Cardiac muscle cell (in vitro differentiated cells and primary cell): ENCODE measurements around the gene AKAP8. TPM values are rescaled to one million over a fixed set of nuclear protein-coding genes. Genes with fewer than 3 reads are reported as not detected.

Experiments used
- DNase-seq, 2 donors: peaks; one replicate each; pipeline versions ENCODE4 v3.0.0 to v3.0.0-alpha.2; 2010 to 2017; ENCODE audit warnings: low read depth in 1 of 2, low spot score in 1 of 2
- H3K27ac ChIP-seq: fragments of 200-600 bp; sonication (generic); 2 replicates; pipeline ENCODE4 v1.5.1; 2016
- H3K27me3 ChIP-seq: fragments of 200-600 bp; sonication (generic); 2 replicates; pipeline ENCODE4 v1.6.0; 2016; ENCODE audit warnings: control low read depth
- H3K36me3 ChIP-seq: fragments of 200-600 bp; sonication (generic); 2 replicates; pipeline ENCODE4 v1.5.1; 2016; ENCODE audit warnings: control low read depth
- H3K4me1 ChIP-seq: fragments of 200-600 bp; sonication (generic); 2 replicates; pipeline ENCODE4 v1.8.1; 2017; ENCODE audit warnings: low read depth, mild to moderate bottlenecking, mixed run types
- H3K4me3 ChIP-seq: fragments of 200-600 bp; sonication (generic); 2 replicates; pipeline ENCODE4 v1.5.1; 2016; ENCODE audit warnings: mild to moderate bottlenecking
- H3K9me3 ChIP-seq: fragments of 200-600 bp; sonication (generic); 2 replicates; pipeline ENCODE4 v1.5.1; 2017; ENCODE audit warnings: low read depth, mild to moderate bottlenecking, control low read depth
- CTCF ChIP-seq: IDR thresholded peaks from 2 replicates; pipeline ENCODE4 v1.5.1; 2012; ENCODE audit warnings: low read depth, mild to moderate bottlenecking, low read length
- polyA plus RNA-seq: library from polyadenylated mRNA; unstranded; fragments of >200 nt; fragmentation: Nextera tagmentation; extraction: Ambion mirVana; gene quantifications from 2 replicates; pipeline ENCODE4 v1.2.1, GENCODE V29; 2016
- total RNA-seq: library from RNA; depleted of rRNA; stranded (reverse); fragments of >200 nt; gene quantifications from 2 replicates; pipeline ENCODE4 v1.2.3, GENCODE V29; 2016

The AKAP8 gene
- total and polyA plus RNA-seq, 2 experiments from 2014 or later, result 17.8 to 34.5 TPM

GRCh38 chr19:15374796-15375440 is 4.7 kb downstream of the AKAP8 start:
- no peaks in the 10 kb centered on the region for H3K9me3 ChIP-seq
- no peak for DNase-seq
- H3K27me3 ChIP-seq, result no peaks in the 10 kb centered on the region
- H3K4me1 ChIP-seq, result peaks cover 4% of the 10 kb centered on the region
- no peak overlapping the region for H3K4me3 ChIP-seq
- H3K36me3 ChIP-seq, result peaks cover 22% of the 10 kb centered on the region
- no peak overlapping the region for H3K27ac ChIP-seq
- no peak for TF ChIP-seq CTCF

GRCh38 chr19:15374105-15374651 is 5.4 kb downstream of the AKAP8 start:
- H3K4me3 ChIP-seq, result no peak overlapping the region
- peaks cover 29% of the 10 kb centered on the region for H3K36me3 ChIP-seq
- H3K27me3 ChIP-seq, result no peaks in the 10 kb centered on the region
- no peak for TF ChIP-seq CTCF
- DNase-seq, result no peak
- H3K27ac ChIP-seq, result no peak overlapping the region
- H3K9me3 ChIP-seq, result no peaks in the 10 kb centered on the region
- peaks cover 4% of the 10 kb centered on the region for H3K4me1 ChIP-seq

GRCh38 chr19:15373644-15374043 is 5.9 kb downstream of the AKAP8 start:
- H3K4me1 ChIP-seq, result peaks cover 4% of the 10 kb centered on the region
- no peak for DNase-seq
- no peak overlapping the region for H3K4me3 ChIP-seq
- H3K36me3 ChIP-seq, result peaks cover 31% of the 10 kb centered on the region
- no peaks in the 10 kb centered on the region for H3K9me3 ChIP-seq
- H3K27ac ChIP-seq, result no peak overlapping the region
- no peak for TF ChIP-seq CTCF
- no peaks in the 10 kb centered on the region for H3K27me3 ChIP-seq

- peaks cover 2% of the 10 kb centered on the region for H3K4me1 ChIP-seq
- H3K9me3 ChIP-seq, result no peaks in the 10 kb centered on the region
- peaks cover 37% of the 10 kb centered on the region for H3K36me3 ChIP-seq
- DNase-seq, result no peak
- H3K27ac ChIP-seq, result no peak overlapping the region
- H3K4me3 ChIP-seq, result no peak overlapping the region
- no peak for TF ChIP-seq CTCF
- no peaks in the 10 kb centered on the region for H3K27me3 ChIP-seq
These were observed 6.7 kb downstream of the AKAP8 start for GRCh38 chr19:15372891-15373301.

GRCh38 chr19:15372470-15372869 is 7.1 kb downstream of the AKAP8 start:
- Histone ChIP-seq H3K4me3 (no peak overlapping the region), H3K36me3 (peaks cover 41% of the 10 kb centered on the region), H3K4me1 (no peaks in the 10 kb centered on the region), H3K9me3 (no peaks in the 10 kb centered on the region), H3K27ac (no peak overlapping the region), H3K27me3 (no peaks in the 10 kb centered on the region)
- no peak for DNase-seq
- TF ChIP-seq CTCF, result no peak
